NCI-H1694 treated with DMSO at 0.1 percent for 48 hours (cell line): ENCODE data around the gene ZXDC.

Experiments used
- DNase-seq: peaks from one replicate; lab custom pipeline; 2025; lab: John Stamatoyannopoulos, UW

ZXDC gene

DNA sequence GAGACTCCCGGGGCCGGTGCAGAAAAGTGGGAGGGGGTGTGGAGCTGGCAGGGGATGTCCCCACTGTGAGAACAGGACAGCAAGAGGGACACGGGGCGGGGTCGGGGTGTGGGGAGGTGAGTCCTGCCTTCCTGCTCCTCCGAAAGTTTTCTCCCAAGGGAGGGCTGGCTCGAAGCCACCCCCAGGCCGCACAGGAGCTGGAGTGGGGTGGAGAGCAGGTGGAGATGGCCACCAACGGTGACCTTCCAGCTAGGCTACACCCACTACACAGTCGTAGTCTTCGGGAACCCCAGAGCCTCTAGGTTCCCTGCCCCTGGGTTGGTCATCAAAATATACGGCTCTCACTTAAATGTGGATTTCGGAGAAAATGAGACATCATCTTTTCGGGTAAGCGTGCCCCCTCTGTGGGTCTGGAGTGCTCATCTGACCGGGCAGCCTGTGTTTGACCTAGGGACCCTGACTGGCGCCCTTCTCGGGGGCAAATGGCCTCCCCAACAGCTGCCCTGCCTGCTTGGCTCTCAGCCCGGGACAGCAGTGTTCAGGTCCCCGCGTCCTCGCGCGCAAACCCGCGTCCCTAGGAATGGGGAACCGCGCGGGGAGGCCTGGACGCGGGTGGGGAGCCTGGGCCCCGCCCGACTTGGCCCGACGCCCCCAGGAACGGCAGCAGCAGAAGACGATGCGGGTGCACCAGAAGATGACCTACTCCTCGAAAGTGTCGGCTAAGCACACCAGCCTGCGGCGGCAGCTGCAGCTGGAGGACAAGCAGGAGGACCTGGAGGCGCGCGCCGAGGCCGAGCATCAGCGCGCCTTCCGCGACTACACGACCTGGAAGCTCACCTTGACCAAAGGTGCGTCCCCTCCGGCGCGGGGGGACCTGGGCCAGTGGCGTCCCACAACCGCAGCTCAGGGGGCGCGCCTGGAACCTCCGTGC lies 59.8 kb downstream of the ZXDC start:
- DNase-seq = no peak

GRCh38 chr3:126414961-126415660 lies 60.6 kb downstream of the ZXDC start:
- no peak for DNase-seq

GRCh38 chr3:126414406-126414805 lies 61.3 kb downstream of the ZXDC start:
- DNase-seq = no peak

DNA sequence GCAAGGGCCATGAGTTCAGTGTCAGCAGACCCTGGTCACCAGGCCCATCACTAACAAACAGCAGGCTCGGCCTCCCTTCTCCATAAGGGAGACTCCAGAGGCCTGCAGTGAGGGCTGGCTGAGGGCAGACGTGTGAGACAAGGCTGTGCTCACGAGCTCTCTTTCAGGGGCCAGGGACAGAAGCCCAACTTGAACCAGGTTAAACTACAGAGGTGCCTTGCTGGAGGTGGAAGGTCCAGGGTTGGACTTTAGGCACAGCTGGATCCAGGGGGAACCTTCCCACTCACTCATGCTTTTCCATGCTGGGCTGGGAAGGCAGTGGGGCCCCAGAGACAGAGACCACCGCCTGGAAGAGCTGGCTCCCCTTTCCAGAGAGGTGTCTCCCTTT lies 62.0 kb downstream of the ZXDC start:
- DNase-seq = no peak

GRCh38 chr3:126412841-126413692 lies 62.6 kb downstream of the ZXDC start:
- no peak for DNase-seq

DNA sequence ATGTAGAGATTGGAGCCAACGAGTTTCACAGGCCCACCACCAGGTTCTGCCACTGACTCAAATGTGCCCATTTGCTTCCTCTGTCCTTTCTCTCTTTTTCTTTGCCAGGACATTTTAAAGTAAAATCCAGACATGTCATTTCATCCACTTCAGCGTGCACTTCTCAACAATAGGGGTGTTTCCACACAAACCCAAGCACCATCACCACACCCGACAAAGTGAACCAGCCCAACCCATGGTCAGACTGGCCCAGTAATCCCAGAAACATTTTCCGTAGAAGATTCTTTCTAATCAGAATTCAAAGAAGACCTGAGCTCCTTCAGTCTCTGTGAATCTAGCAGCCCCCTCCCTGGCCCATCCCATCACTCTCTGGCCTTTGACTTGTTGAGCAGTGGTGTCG lies 67.6 kb downstream of the ZXDC start:
- no peak for DNase-seq

DNA sequence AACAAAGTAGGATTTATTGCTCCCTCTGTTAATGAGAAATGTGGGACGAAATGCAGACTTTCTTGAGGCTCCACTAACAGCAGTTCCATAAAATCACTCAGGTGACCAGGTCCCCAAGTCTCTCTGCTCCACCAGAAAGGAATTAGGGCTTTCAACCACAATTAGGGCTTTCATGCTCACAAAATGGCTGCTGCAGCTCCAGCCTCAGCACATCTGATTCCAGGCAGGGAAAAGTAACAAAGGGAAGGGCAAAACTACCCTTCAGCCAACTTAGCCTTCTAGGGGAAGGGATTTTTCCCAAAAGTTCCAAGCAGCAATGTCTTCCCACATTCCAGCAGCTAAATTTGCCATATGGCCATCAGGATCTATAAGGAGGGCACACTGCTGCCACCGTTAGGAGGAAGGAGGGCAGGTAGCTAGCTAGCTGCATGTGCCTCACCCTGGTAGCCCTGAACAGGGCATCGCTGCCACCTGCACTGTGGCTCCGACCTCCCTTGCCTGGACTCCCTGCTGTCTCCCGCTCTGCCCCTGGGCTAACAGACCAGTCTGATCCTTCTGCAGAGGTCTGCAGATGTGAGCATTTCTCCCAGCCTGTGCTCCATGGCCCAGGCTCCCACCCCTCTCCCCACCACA lies 68.2 kb downstream of the ZXDC start:
- DNase-seq = no peak

GRCh38 chr3:126406389-126407296 lies 69.0 kb downstream of the ZXDC start:
- DNase-seq = no peak

GRCh38 chr3:126402666-126403302 lies 72.9 kb downstream of the ZXDC start:
- no peak for DNase-seq

DNA sequence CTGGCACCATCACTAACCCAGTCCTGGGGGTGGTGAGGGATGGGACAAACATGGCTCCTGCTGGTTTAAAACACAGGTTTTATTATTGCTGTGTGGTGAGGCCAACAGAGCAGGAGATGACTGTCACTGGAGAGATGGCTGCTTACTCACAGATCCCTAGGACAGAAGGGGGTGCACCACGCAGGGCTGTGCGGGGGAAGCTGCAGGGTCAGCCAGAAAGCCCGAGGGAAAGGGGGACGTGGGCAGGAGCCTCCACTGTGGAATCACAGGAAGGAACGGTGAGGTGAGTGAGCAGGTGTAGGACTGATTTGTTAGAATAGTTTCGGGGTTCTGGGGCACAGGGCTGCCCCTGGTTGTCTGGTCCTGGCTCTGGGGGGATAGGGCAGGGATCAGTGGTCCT lies 73.5 kb downstream of the ZXDC start:
- DNase-seq = no peak

GRCh38 chr3:126401611-126402160 lies 74.0 kb downstream of the ZXDC start:
- no peak for DNase-seq

DNA sequence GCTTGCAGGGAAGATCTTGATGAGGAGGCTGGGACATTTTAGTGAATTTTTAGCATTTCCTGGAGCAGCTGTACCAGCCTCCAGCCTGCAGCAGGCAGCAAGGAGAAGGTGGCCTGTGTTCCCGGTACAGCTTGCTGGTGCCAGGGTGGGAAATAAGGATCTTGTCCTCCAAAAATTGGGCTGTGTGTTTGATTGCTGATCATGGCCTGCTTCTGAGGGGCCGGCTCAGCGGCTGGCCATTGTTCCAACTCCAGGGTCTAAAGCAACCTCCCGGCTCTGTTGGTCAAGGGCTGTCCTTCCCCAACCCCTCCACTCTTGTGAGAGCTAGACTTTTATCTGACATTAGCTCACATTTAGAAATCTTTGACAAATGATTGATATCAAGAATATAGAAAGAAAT lies 75.9 kb downstream of the ZXDC start:
- no peak for DNase-seq

DNA sequence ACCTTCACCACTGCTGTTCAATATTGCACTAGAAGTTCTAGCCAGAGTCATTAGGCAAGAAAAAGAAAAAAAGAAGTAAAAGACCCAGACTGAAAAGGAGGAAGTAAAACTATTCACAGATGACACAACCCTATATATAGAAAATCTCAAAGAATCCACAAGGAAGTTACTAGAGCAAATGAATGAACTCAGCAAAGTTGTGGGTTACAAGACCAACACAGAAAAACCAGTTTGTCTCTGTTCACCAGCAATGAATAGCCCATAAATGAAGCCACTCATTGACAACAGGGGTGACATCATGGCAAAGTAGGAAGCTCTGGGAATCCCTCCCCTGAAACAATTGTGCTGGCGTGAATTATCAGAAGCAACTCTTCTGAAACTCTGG lies 76.3 kb downstream of the ZXDC start:
- DNase-seq = no peak

DNA sequence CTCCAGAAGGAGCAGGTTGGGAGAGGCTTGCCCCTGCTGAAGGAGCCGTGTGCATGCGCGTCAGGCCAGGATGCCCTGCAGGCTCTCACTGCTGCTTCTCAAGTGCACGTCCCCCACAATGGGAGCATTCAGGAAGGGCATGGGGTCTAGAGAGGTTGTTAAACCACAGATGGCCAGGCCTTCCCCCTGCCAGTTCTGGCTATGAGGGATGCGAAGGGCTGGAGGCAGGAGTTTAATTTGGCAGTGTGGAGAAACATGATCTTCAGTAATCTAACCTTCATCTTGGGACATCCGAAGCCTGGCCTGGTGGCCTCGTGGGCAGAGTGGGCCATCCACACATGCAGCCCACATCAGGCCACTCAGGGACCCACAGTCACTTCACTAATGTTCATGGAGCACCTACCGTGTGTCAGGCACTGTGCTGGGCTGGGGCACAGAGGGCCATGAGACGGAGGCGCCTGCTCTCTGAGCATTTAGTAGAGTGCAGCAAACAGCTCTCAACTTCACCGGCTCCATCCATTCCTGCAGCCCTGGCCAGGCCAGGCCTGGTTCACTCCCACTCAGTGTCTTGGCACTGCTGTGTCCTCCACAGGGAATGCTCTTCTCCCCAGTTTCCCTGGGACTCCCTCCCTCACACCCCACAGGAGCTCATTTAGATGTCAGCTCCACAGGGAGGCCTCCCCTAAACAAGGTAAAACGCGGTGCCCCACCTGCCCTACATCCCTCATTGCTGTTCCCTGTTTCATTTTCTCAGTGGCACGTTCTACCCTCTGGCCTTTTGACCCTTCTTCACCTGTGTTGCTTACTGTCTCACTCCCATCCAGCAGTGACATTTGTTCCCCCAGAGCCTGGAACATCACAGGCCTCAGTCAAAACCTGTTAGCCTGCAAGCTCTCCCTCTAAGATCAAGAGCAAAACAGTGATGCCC lies 77.0 kb downstream of the ZXDC start:
- DNase-seq = no peak

DNA sequence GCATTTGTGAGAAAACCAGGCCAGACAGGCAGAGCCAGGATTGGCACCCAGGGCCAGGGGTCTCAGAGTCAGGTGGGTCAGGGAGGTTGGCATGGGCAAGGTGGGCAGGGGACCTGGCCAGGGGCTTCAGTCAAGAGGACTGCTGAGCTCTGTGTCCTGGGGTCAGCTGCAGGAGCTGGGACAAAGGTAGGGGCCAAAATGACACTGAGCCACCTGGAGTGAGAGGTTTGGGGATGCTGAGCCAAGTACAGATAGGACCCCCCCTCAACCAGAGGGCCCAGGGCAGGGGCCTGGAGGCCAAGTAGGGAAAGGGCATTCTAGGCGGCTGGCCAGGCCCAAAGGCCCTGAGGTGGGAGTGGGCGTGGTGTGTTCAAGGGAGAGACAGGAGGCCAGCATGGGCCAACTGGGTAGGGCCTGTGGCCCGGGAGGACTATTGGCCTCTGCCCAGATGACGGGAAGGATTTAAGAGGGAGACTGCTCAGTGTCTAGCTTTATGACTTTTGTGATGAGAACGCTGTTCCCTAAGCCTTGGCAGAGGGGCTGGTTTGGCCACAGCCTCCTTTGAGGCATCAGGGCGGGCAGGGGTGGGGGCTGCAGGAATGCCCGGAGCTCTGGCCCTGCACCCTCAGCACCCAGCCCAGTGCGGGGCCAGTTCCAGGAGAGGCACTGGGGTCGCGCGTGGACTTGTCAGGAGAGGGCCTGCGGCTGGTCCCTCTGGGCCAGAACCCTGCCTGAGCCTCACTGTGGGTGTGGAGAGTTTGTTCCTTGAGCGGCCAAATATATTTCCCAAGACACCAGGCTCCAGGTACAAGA lies 77.9 kb downstream of the ZXDC start:
- no peak for DNase-seq

GRCh38 chr3:126396536-126396935 lies 79.2 kb downstream of the ZXDC start:
- no peak for DNase-seq

DNA sequence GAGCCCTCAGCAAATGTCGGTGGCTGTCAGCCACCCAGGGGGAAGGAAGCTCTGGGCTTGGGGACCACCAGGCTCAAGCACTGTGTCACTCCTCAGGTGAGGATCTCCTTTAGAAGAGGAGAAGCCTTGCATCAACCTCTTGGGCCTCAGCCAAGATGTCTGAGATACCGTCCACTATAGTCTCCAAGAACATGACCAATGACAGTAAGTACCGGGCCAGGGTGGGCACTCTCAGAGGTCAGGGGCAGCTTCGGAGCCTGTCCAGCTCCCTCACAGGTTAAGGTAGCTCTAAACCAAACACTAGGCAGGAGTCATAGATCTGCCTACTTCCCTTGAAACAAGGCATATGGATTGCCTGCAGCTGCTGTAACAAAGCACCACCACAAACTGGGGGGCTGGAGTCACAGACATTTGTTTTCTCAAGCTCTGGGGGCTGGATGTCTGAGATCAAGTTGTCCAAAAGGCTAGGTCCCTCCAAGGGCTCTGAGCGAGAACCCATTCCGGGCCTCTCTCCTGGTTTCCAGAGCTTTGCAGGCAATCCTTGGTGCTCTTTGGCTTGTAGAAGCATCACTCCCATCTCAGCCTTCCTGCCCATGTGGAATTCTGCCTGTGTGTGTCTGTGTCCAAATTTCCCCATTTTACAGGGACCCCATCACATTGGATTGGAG lies 79.7 kb downstream of the ZXDC start:
- no peak for DNase-seq

DNA sequence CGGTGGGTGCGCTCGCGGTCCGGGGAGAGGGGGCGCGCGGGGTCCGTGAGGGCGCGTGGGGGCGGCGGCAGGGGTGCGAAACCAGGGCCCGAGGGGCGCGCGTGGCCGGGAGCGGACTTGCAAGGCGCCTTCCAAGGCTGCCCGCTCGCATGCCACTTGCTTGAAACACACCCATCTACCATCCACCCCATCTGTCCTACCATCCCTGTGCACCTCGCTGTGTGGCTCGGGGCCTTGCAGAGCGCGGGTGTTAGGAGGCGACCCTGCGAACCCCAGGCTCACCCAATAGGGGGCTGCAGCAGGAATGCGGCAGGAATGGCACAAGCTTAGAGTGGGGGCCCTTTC lies 80.7 kb downstream of the ZXDC start:
- DNase-seq = no peak
